HPDE6-E6E7 (cell line): Measurements from ENCODE around the gene ADH4.
"Not testable (repeated sequence)": the region's sequence is repeated elsewhere in the genome, so short reads cannot be mapped to it uniquely, and the experiment has no call there.

Experiments
- DNase-seq: peaks from one replicate; pipeline ENCODE4 v3.0.0; 2011; ENCODE audit warnings: missing footprints; ENCODE audit errors: extremely low spot score

Gene ADH4

DNA sequence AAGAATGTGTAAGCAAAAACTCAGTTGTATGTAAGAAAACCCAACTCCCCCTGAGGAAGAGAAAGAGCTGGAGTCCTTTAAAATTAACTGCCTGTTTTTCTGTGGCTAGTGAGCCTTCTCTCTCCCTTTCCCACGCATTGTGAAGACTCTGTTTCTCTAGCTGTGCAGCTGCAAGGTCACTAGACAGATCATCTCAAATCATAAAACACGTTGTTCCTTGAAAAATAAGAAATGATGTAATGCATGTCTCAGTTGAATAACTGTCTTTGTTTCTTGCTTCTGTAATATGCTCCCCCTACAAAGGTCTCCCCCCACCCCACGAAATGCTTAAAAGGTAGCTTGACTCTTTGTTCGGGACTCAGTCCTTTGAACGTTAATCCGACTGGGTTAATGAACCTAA, 63.2 kb downstream of the ADH4 start:
- DNase-seq, result not testable (repeated sequence)

GRCh38 chr4:99079625-99080295, 64.3 kb downstream of the ADH4 start:
- no peak for DNase-seq

DNA sequence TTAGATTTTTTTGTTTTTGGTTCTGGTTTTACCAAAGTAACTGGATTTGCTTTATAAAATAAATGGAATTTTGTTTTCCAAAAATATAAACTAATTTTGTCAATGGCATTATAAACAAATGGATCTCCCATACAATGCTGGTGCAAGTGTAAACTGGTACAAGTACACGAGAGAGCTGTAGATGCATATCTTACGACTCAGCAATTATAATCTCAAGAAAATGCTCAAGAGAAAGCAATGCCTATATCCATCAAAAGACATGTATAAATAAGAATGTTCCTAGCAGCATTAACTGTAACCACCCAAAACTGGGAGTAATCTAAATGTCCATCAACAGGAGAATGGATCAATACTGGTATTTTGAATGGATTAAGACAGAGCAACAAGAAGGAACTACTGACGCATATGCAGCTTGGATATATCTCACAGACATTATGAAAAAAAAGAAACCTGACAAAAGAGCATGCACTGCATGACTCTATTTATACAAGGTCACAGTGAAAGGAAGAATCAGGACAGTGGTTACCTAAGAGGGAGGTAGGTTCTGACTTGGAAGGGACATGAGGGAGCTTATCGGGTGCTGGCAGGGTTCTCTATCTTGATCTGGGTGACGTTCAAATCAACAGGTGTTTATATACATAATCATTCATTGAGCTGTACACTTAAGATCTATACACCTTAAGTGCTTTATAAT, 65.0 kb downstream of the ADH4 start:
- DNase-seq, result no peak

DNA sequence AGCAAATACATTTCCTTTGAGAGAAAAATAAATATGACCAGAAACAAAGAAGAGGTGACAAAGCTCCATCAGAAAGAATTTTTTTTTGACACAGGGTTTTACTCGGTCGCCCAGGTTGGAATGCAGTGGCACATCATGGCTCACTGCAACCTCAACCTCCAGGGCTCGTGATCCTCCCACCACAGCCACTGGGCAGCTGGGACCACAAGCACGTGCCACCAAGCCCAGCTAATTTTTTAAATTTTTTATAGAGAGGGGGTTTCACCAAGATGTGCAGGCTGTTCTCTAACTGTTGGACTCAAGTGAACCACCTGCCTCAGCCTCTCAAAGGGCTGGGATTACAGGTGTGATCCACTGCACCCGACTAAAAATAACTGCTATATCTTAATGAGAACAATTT, 65.8 kb downstream of the ADH4 start:
- DNase-seq, result no peak

GRCh38 chr4:99077177-99077576, 66.9 kb downstream of the ADH4 start:
- no peak for DNase-seq

DNA sequence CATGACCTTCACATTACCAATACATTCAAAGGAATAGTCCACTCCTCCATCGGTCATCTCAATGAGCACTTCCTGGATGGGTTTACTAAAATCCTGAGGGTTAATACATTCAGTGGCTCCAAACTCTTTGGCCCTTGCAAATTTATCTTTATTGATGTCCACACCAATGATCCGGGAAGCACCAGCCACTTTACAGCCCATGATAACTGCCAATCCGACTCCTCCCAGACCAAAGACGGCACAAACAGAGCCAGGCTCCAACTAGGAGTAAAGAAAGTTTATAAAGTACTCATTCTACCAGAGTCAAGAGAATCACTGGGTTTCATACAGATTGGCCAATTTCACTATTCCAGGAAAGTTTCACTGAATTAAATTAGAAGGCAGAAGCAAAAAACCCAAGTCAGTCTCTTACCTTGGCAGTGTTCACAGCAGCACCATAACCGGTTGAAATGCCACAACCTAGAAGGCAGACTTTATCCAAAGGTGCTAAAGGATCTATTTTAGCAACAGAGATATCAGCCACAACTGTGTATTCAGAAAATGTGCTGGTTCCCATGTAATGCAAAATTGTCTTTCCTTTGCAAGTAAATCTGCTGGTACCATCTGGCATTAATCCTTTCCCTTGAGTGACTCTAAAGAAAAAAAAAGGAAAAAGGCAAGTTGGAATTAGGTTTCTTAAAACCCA, 67.7 kb downstream of the ADH4 start:
- DNase-seq, result no peak

DNA sequence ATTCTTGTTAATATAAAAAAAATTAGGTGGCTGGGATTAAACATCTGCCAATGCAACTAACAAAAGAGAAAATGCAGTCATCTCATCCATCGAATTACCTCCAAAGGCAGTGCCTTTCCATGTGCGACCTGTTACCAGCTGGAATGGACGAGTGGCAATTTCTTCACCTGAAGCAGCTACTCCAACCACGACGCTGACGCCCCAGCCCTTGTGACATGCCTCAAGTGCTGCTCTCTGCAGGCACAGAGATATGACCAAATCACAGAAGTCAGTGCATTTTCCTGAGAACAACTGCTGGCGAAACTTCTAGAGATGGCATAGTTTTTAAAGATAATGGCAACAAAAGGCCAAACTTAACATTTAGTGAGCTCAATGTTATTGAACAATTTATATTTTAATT, 69.3 kb downstream of the ADH4 start:
- no peak for DNase-seq
